HG03159 (cell line): Measurements from ENCODE around the gene TPPP2.

ENCODE experiments used
- ATAC-seq: cut with Tn5 transposase; IDR thresholded peaks from one replicate; pipeline ENCODE4 v1.9.1; 2021; ENCODE audit warnings: mild to moderate bottlenecking, moderate library complexity; ENCODE audit not compliant: unreplicated experiment

The TPPP2 gene

DNA sequence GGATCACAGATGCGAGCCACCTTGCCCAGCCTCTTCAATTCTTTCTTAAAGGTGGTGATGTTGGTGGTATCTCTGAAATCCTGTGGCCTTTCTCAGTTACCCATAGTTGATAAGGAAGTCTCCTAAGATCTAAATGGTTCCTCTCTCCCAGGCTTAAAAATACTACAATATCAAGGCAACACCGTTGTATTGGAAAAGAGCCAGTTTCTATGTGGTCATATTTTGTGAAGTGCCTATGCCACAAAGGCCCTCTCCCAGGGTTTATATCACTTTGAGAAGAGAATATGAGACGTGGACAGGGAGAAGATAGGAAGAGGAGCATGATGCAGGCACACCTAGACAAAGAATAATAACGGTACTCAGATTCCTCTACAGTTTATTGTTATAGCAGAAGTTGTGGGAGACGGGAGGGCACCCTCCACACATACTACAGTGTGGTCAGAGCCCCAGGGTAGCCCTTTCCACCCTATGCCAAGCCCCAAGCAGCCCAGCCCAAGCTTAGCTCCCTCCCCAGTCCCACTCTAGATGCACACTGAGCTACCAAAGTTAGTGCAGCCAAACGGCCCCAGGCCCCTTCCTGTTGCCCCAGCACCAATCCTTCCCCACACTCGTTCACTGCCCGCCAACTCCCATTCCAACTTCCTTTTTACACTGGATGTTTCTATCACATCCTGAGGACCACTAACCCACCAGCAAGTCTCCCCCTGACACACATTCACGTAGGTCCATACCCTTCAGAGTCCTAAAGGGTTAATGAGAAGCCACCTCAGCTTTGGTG, 13.4 kb upstream of the TPPP2 start:
- ATAC-seq, result no peak

DNA sequence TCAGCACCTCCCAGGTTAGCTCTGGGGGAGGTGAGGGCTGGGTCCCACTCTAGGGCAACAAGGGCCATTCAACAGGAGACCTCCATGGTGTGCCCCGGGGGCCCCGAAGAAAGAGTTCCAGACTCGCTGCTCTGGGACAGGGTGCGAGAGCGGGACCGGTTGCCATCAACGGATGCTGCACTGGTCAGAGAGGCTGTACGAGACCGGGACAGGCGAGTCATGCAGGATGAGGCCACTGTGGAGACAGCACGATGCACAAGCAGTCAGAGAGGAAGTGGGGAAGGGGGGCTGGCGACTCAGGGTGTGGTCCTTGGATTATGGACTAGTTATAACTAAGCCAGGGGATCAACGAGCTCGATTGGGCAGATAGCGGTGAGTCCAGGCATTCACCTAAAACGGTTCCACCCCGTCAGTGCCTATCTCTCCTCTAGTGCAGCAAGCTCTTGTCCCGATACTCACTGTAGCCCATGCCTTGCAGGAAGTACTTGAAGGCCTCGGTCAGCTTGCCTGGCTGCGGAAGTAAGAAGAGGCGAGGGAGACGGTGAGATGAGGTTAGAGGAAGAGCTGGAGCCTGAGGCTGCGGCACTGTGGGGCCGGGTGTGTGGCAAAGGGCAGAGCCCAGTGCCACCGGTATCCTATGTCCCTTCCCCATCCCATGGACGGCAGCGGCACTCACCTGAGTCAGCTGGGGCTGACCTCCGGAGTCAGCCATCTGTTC, 12.3 kb upstream of the TPPP2 start:
- no peak for ATAC-seq

DNA sequence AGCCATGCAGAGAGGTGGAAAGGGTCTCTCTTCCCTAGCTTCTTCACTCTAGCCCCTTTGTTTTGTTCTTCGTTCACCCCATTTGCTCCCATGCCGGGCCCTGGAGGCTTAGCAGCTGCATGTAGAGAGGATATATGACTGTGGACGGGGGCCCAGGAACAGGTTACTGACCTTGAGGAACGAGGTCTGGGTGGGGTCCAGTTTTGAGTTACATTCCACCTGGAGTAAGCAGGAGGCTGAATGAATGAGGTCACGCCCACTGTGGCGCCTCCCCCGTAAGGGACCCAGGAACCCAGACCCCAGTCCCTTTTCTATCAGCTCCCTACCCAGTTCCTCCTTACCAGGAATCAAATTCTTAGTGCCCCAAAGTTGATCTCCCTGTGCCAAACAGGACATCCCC, 11.7 kb upstream of the TPPP2 start:
- ATAC-seq, result no peak

DNA sequence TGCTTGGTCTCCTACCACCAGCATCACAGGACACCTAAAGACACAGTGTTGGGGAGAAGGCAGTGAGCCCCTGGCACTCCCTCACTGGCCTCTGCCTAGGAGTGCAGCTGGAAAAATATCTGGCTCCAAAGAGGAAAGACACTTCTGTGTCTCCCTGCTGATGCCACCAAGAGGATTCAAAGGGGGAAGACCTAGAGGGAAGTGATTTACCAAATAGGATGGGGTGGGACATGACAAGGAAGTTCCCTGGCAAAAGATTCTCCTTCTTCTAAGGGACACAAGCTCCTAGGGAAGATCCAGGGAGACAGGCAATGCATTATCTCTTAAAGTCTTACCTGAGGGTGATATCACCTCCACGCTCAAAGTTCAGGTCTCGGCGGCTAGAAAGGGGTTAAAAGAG, 11.2 kb upstream of the TPPP2 start:
- ATAC-seq, result no peak

DNA sequence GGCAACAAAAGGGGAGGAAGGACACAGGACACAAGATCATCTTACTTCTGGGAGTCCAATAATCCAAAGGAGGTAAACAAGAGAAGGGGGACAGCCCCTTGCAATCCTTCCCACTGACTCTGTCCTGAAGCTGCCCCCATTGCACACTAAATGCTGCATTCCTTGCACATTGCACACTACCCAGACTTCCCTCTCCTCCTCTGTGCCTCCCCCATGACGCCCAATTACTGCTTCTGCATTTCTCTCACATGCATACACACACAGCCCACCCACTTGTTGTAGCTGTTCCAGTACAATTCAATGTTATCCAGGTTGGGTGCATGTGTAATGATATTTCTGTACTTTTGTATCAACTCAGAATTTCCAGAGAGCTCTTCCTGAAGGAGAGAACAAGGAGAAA, 10.7 kb upstream of the TPPP2 start:
- ATAC-seq, result no peak

DNA sequence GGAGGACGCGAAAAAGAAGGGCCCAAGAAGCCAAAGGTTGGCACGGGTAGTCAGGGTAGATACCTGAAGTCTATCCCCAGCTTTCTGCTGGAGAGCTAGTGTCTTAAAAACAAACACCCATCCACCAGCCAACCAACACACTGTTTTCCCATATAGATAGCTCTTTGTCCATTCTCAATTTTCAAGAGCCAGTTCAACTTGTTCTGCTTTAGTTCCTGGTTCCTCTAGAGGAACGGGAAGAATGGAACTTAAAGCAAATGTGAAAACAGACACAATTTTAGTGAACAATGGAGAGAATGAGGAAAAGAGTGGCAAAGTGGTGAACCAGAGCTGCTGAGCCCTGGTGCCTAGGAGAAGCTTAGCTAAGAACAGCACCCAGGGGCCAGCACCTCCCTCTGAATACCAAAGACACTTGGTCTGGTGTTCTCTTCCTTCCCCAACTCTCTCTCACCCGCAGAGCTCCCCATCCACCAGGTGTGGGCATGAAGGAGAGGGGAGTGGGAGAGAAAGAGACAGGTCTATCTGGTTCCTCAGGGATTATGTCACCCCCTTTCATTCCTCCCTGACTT, 9.0 kb upstream of the TPPP2 start:
- no peak for ATAC-seq

DNA sequence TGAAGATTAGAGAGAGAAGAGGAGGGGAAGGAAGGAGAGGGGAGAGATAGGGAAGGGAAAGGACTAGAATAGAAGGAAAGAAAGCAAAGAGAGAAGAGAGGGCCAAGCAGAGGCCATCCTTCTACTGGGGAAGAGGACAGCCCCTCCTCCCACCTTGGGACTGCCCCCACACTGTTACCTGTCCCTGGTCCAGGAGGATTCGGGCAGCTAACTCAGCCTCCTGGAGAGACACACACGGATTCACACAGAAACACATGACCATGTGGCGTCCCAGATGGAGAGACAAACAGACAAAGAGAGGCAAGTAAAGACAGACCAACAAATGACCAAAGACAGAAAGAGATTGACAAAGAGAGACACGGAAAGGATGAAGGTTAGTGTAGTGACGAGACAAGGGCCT, 7.3 kb upstream of the TPPP2 start:
- no peak for ATAC-seq

DNA sequence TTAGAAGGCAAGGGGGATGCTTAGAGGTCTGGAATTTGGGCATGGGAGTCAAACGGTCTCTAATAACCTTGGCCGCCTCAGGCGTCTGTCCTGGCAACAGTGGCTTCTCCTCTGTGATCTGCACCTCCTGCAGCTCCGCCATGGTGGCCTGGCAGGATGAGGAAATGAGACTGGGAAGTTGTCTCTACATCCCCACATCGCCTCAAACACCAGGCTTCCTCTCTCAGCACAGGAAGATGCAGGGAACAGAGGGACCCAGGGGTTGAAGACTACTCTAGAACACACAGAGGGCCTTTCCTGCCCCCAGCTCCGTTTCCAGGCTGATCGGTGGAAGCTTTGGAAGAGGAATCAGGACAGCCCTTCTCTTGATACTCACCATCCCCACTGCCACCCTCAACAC, 6.8 kb upstream of the TPPP2 start:
- ATAC-seq, result no peak

DNA sequence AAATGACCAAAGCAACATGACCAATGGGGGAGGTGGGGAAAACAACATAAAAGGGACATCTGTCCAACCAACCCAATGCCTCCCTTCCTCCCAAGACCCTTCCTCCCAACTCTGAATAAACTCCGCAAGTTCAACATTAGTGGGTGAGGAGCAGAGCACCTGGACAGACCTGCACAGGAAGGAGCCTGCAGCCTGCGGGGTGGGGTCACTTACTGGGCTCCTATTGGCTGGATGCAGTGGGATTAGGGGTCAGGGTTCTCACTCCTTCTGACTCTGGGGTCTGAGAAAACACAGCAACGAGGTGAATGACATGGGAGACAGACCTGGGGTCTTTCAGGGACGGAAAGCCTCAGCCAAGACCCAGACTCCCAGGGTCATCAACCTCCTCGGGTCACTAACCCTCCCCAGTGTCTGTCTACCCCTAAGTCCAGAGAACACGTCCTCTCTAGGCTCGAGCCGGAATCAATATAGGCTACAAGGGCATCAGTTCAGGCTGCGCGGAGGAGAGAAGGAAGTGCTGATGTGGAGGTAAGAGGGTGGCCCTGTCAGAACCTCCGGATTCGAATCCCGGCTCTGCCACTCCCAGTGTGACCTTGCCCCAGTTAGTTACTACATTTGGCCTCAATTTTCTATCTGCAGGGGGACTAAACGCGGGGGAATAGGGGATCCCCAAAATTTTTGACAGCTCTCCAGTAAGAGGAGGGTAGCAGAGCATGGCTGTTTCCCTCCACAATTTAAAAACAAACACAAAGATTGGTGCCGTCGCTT, 6.0 kb upstream of the TPPP2 start:
- ATAC-seq, result no peak

DNA sequence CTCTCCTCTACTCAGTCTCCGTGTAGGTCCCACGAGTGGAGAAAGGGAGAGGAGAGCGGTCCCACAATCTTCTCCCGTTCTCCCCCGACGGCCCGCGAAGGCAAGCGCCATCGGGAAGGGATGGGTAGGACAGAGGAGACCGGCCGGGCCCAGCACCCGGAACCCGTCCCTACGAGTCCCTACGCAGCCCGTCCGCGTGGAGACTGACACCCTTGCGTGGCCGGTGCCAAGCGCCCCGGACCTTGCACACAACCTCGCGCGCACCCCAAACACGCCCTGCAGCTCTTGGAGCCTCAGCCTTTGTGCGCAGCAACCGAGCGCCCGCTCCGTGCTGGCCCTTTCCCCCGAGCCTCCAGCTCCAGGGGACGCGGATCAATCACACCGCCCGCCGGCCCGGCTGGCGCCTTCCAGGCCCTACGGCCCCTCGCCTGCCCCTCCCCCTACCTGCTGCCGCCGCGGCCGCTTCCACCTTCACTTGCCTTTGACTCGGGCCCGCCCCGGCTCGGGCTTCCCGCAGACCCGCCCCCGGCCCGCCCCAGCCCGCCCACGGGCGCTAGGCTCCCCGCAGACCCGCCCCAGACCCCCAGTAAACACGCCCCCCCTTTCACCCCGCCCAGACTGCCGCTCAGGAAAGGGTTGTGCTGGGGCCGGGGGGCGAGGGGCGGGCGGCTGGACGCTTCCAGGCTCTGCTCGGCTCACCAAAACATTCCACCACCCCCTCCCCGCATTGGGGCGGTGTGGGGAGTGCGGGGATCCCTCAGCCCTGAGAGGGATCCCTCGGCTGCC, 5.2 kb upstream of the TPPP2 start, which contains the start of gene NDRG2:
TSS of gene NDRG2 (minus strand) at position 477 of the 786 bp plus-strand sequence. CDS start 1,746 bp downstream, outside the sequence.
- ATAC-seq, result no peak

DNA sequence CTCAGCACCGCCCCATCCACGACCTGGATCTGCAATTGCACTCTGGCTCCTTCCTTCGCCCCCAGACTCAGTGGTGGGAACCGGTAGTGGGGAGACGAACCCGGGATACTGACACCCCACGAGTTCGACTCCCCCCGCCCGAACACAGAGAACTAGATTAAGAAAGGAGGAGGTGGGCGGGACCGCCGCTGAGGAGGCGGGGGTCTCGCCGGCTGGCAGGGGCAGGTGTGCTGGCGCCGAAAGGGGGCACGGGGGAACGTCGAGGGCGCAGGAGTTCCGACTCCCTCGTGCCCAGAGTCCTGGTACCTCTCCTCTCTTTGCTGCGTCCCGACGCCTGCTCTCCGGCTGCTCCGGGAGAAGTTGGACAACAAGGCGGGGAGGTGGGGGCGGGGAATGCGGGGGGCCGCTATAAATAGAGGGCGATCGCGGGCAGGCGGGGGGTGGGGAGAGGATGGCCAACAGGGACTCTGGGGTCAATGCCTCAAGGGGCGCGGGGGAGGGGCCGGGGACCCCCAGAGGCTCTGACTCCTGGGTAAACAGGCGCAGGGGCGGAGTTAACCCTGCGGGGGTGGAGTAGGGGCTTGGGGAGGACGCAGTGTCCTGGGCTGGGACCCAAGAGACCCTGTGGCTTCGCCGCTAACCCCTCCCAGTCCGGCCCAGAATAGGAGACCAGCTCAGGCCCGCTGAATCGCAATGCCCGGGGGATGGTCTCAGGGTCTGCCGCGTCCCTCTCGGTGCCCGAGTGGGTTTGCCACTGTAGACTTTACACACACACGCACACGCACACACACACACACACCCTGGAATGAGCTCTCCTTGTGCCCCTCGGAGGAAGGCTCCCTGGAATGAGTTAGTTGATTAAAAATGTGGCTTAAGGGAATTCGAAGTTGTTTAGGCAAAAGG, 4.4 kb upstream of the TPPP2 start:
- ATAC-seq, result no peak

DNA sequence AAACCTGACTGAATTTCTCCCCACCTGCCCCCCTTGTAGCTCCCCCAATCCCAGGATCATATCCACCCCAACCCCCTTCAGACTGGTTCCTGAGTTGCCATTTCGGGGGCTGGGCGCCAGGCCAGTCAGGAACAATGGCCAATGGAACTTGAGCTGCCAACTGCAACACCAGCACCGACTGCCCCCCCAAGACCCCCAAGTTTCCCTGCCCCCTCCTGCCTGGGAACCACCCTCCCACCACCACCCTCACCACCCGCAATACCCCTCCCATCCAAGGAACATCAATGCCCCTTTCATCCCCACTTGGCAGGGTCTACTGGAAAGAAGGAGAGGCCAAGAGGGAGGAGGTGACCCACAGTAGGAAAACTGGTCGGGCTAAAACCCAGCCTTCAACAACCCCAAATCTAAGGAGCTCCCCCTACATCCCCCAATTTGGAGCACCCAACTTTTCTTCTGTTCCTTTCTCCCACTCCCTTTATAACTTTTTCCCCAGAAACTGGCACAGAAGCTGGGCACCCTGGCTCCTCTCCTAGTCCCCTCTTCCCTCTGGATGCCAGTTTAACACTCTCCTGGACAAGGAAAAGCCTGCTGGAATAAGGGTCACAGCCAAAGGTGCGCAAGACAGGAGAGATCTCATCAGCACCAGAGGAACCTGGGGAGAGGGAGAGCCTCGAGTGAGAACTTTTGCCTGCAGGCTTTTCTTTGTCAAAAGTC, 3.6 kb upstream of the TPPP2 start:
- ATAC-seq, result no peak

DNA sequence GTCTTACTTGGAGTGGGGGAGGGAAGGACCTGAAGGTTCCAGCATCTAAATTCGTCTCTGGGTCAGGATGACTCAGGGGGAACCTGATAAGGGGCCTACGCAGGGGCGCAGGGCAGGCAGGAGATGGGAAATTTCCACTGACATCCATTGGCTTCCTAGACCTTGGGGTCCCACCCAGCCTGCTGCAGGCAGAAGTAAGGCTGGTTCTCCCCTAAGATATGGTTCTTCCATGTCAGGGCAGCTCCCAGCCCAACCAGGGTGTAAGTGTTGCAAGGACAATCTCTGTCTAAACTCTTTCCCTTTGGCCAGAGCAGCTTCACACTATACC, 3.1 kb upstream of the TPPP2 start:
- no peak for ATAC-seq

DNA sequence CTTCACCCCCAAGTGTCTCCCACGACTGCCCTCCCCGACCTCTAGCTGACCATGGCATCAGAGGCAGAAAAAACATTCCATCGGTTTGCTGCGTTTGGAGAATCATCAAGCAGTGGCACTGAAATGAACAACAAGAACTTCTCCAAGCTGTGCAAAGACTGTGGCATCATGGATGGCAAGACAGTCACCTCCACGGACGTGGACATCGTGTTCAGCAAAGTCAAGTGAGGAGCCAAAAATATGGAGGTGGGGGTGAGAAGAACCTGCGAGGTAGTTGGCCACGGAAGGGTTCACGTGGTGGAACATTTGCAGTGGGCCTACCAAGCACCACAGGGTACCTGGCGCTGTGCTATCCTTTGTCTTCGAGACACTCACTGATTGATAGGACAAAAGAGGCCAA, 514 bp downstream of the TPPP2 start:
- no peak for ATAC-seq

DNA sequence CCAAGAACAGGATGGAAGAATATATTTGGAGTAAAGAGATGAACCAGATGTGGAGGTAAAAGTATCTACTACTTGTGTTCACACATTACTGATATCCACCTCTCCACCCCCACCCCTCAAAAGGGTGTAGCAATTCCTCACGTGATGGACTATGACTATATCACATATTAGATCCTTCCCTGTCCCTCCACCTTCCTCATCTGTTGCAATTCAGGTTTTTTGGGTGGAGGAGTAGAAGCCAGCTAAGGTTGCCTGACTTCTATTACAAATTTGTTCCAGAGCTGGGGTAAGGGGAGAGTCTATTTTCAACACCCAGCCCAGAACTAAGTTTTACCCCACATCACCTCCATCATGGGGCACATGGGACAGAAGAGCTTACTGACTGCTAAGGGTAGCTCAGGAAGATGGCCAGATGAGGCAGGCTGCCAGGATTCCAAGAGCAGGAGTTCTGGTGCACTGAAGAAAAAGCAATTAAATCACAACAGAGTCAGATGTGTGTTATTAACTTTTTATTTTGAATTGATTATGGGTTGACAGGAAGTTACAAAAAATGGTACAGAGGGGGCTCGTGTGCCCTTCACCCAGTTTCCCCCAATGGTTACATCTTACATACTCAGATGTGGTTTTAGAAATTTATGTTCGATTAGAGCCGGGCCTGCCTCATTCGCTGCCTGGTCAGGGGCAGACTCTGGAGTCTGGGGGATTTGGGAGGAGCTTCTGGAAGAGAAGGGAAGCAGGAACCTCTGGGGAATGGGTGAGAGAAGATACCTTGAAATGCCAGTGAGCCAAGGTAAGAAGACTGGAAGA, 2.5 kb downstream of the TPPP2 start:
- no peak for ATAC-seq

DNA sequence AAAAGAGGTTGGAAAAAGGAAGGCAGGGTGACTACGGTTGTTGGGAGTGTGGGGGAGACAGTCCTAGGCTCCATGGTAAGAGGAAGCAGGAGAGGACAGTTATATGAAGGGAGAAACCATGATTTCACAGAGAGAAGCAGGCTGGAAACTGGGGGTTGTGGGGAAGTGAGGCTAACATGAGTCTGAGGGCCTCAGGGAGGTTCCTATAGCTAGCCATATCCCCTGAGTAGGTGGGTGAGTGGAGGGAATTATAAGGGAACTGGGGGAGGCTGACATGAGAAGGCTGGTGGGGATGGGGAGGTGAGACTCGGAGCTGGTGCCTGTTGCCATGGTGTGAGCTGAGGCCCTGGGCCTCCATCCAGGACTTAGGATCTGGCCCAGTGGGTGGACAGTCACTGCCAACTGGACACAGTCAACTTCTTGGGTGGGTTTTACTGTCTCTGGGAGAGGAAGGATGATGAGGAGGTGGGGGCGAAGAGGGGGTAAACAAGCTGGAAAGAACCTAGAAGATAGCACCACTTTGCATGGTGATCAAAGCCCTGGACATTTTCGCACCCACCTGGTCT, 3.2 kb downstream of the TPPP2 start:
- no peak for ATAC-seq

DNA sequence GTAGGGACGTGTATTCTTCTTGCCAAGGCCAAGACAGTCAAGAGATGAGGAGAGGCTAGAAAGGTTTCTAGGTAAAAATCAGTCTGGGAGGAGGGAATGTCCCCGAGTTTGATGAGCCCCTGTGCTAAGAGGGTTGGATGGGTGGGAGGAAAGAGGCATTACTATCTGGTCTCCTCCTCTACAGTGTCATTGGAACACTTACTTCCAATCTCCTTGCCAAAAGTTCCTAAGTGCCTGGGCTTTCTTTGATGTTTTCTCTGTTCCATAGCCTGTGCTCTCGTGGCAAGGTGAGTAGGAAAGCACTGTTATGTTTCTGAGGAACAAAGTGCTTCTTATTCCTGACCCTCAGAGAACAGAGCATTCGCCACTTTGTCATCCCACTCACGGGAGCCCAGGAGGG, 4.7 kb downstream of the TPPP2 start, which contains the start of gene RNASE13:
TSS of gene RNASE13 (minus strand) at position 101 of the 400 bp plus-strand sequence. CDS start 519 bp downstream, outside the sequence.
- ATAC-seq, result no peak

DNA sequence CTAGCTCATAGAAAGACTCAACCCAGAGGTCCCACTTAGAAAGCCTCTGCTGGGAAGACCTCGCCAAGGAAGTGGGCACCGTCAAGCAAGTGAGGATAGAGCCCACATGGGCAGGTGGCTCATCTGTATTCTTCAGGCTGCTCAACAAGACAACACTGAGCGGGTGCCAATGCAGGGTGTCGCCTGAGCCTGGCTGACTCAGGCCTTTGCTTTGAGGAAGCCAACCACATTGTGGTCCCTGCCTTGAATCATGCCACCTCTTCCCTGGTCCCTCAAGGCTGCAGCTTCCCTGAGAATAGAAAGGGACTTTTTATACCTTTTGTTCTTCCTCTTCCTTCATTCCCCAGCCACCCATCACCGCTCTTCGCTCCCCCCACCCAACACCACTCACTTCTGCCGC, 6.7 kb downstream of the TPPP2 start:
- ATAC-seq, result no peak
